Activated T-helper 1 cell treated with anti-CD3 and anti-CD28 coated beads, Interleukin-12 subunit alpha, Interleukin-12 subunit beta, Interleukin-2, Interleukin-4 antibody, amounts not matched to agents 30 ng/mL and 10 ng/mL and 1 ng/mL, durations not matched to agents 14 hours and 24 hours and 36 hours (primary cell): ENCODE data around the gene ORAI2. TPM values are rescaled to one million over a fixed set of nuclear protein-coding genes. Genes with fewer than 3 reads are reported as not detected.
"Not testable (repeated sequence)": the region's sequence is repeated elsewhere in the genome, so short reads cannot be mapped to it uniquely, and the experiment has no call there.

Experiments
- DNase-seq: peaks from one replicate; pipeline ENCODE4 v3.0.0; 2021; ENCODE audit warnings: low spot score
- H3K27ac Mint-ChIP-seq: one replicate; pipeline ENCODE4 v1.8.0; 2021; ENCODE audit warnings: mild to moderate bottlenecking, mixed read lengths
- H3K27me3 Mint-ChIP-seq: one replicate; pipeline ENCODE4 v1.8.0; 2022; ENCODE audit warnings: mild to moderate bottlenecking, moderate library complexity, mixed read lengths; ENCODE audit not compliant: insufficient read depth
- H3K36me3 Mint-ChIP-seq: one replicate; pipeline ENCODE4 v1.8.0; 2021; ENCODE audit warnings: low read depth, mixed read lengths
- H3K4me1 Mint-ChIP-seq: one replicate; pipeline ENCODE4 v1.8.0; 2021; ENCODE audit warnings: low read depth, mixed read lengths
- H3K4me3 Mint-ChIP-seq: one replicate; pipeline ENCODE4 v1.8.0; 2021; ENCODE audit warnings: mild to moderate bottlenecking, moderate library complexity, mixed read lengths
- H3K9me3 Mint-ChIP-seq: one replicate; pipeline ENCODE4 v1.8.0; 2021; ENCODE audit warnings: mixed read lengths
- intact Hi-C: fragments of 100-400 bp; cut with micrococcal nuclease; formaldehyde crosslinking; loops from one replicate; pipeline ENCODE4 v1.15.1; 2024
- total RNA-seq: library from RNA; stranded (reverse); gene quantifications from 2 replicates; pipeline ENCODE4 v1.2.3, GENCODE V29; 2022

ORAI2 gene
- total RNA-seq, 1 donor from 2014 or later: 55.2 TPM

- peaks cover 50% of the 10 kb centered on the region for H3K36me3 Mint-ChIP-seq
- no peak overlapping the region for H3K4me3 Mint-ChIP-seq
- H3K27ac Mint-ChIP-seq: no peak overlapping the region
- H3K27me3 Mint-ChIP-seq: no peaks in the 10 kb centered on the region
- no peaks in the 10 kb centered on the region for H3K9me3 Mint-ChIP-seq
- intact Hi-C loops: loop anchor here (1.0 kb wide), 3 partner anchors 30 to 60 kb away; partner anchors contain the start of genes ALKBH4 and LRWD1
- H3K4me1 Mint-ChIP-seq: no peaks in the 10 kb centered on the region
- peak; percentile 27 for DNase-seq
These were observed 29.1 kb upstream of the ORAI2 start for GRCh38 chr7:102404005-102404861.

- H3K27me3 Mint-ChIP-seq, H3K9me3 Mint-ChIP-seq, H3K4me3 Mint-ChIP-seq, H3K27ac Mint-ChIP-seq, DNase-seq, H3K4me1 Mint-ChIP-seq: not testable (repeated sequence)
- intact Hi-C loops: loop anchor here (1.0 kb wide), 3 partner anchors 29 to 59 kb away; partner anchors contain the start of genes ALKBH4 and LRWD1
- H3K36me3 Mint-ChIP-seq: peaks cover 50% of the 10 kb centered on the region
These were observed 28.6 kb upstream of the ORAI2 start for GRCh38 chr7:102404862-102405188.

GRCh38 chr7:102407910-102408309, 25.5 kb upstream of the ORAI2 start:
- H3K9me3 Mint-ChIP-seq: peaks cover 6% of the 10 kb centered on the region
- no peak overlapping the region for H3K4me3 Mint-ChIP-seq
- peaks cover 49% of the 10 kb centered on the region for H3K36me3 Mint-ChIP-seq
- intact Hi-C loops: no loop called here
- no peak for DNase-seq
- H3K27ac Mint-ChIP-seq: no peak overlapping the region
- peaks cover 3% of the 10 kb centered on the region for H3K4me1 Mint-ChIP-seq
- H3K27me3 Mint-ChIP-seq: no peaks in the 10 kb centered on the region

- peaks cover 46% of the 10 kb centered on the region for H3K36me3 Mint-ChIP-seq
- intact Hi-C loops, H3K4me3 Mint-ChIP-seq, DNase-seq, H3K27me3 Mint-ChIP-seq, H3K4me1 Mint-ChIP-seq, H3K9me3 Mint-ChIP-seq: not testable (repeated sequence)
- H3K27ac Mint-ChIP-seq: peak overlapping the region; percentile 5
These were observed 24.8 kb upstream of the ORAI2 start for GRCh38 chr7:102408530-102408929.

GRCh38 chr7:102409340-102409739, 24.0 kb upstream of the ORAI2 start:
- Mint-ChIP-seq H3K27ac (no peak overlapping the region), H3K9me3 (peaks cover 6% of the 10 kb centered on the region), H3K27me3 (no peaks in the 10 kb centered on the region), H3K4me3 (no peak overlapping the region), H3K36me3 (peaks cover 48% of the 10 kb centered on the region), H3K4me1 (peaks cover 11% of the 10 kb centered on the region)
- no peak for DNase-seq
- intact Hi-C loops: no loop called here

GRCh38 chr7:102410123-102410522, 23.3 kb upstream of the ORAI2 start:
- H3K4me3 Mint-ChIP-seq: no peak overlapping the region
- no peak overlapping the region for H3K27ac Mint-ChIP-seq
- intact Hi-C loops: no loop called here
- peaks cover 6% of the 10 kb centered on the region for H3K9me3 Mint-ChIP-seq
- peaks cover 17% of the 10 kb centered on the region for H3K4me1 Mint-ChIP-seq
- peaks cover 48% of the 10 kb centered on the region for H3K36me3 Mint-ChIP-seq
- DNase-seq: no peak
- no peaks in the 10 kb centered on the region for H3K27me3 Mint-ChIP-seq

GRCh38 chr7:102410918-102411317, 22.5 kb upstream of the ORAI2 start:
- Mint-ChIP-seq H3K9me3 (peaks cover 6% of the 10 kb centered on the region), H3K27ac (no peak overlapping the region), H3K4me3 (no peak overlapping the region), H3K27me3 (no peaks in the 10 kb centered on the region), H3K36me3 (peaks cover 50% of the 10 kb centered on the region), H3K4me1 (peaks cover 25% of the 10 kb centered on the region)
- no peak for DNase-seq
- intact Hi-C loops: no loop called here

GRCh38 chr7:102412548-102412947, 20.8 kb upstream of the ORAI2 start:
- peaks cover 40% of the 10 kb centered on the region for H3K4me1 Mint-ChIP-seq
- intact Hi-C loops: loop anchor here (1.0 kb wide), 2 partner anchors 38 to 53 kb away; no protein-coding TSS in a partner anchor
- peaks cover 53% of the 10 kb centered on the region for H3K36me3 Mint-ChIP-seq
- no peak overlapping the region for H3K4me3 Mint-ChIP-seq
- no peak for DNase-seq
- H3K27ac Mint-ChIP-seq: no peak overlapping the region
- no peaks in the 10 kb centered on the region for H3K27me3 Mint-ChIP-seq
- H3K9me3 Mint-ChIP-seq: peaks cover 6% of the 10 kb centered on the region

GRCh38 chr7:102413091-102413490, 20.3 kb upstream of the ORAI2 start:
- intact Hi-C loops: no loop called here
- Mint-ChIP-seq H3K4me3 (no peak overlapping the region), H3K9me3 (peaks cover 6% of the 10 kb centered on the region), H3K27me3 (no peaks in the 10 kb centered on the region), H3K4me1 (peaks cover 43% of the 10 kb centered on the region), H3K36me3 (peaks cover 49% of the 10 kb centered on the region), H3K27ac (peak overlapping the region; percentile 29)
- no peak for DNase-seq

GRCh38 chr7:102413611-102414010, 19.8 kb upstream of the ORAI2 start:
- Mint-ChIP-seq H3K36me3 (peaks cover 47% of the 10 kb centered on the region), H3K4me3 (no peak overlapping the region), H3K4me1 (peaks cover 48% of the 10 kb centered on the region), H3K27me3 (no peaks in the 10 kb centered on the region), H3K27ac (peak overlapping the region; percentile 34), H3K9me3 (peaks cover 6% of the 10 kb centered on the region)
- intact Hi-C loops: no loop called here
- DNase-seq: no peak

GRCh38 chr7:102415685-102416225, 17.6 kb upstream of the ORAI2 start:
- peak; percentile 68 for DNase-seq
- intact Hi-C loops: loop anchor here (1.0 kb wide), 3 partner anchors 11 to 19 kb away; partner anchors contain the start of genes ORAI2 and PRKRIP1
- peaks cover 64% of the 10 kb centered on the region for H3K4me1 Mint-ChIP-seq
- H3K27ac Mint-ChIP-seq: peak overlapping the region; percentile 96
- no peaks in the 10 kb centered on the region for H3K27me3 Mint-ChIP-seq
- no peaks in the 10 kb centered on the region for H3K9me3 Mint-ChIP-seq
- H3K4me3 Mint-ChIP-seq: peak overlapping the region; percentile 80
- H3K36me3 Mint-ChIP-seq: peaks cover 44% of the 10 kb centered on the region

- peak overlapping the region; percentile 80 for H3K4me3 Mint-ChIP-seq
- peak overlapping the region; percentile 96 for H3K27ac Mint-ChIP-seq
- H3K9me3 Mint-ChIP-seq: no peaks in the 10 kb centered on the region
- DNase-seq: no peak
- no peaks in the 10 kb centered on the region for H3K27me3 Mint-ChIP-seq
- intact Hi-C loops: no loop called here
- H3K4me1 Mint-ChIP-seq: peaks cover 69% of the 10 kb centered on the region
- H3K36me3 Mint-ChIP-seq: peaks cover 46% of the 10 kb centered on the region
These were observed 17.0 kb upstream of the ORAI2 start for GRCh38 chr7:102416406-102416805.

- DNase-seq: no peak
- Mint-ChIP-seq H3K4me3 (peak overlapping the region; percentile 53), H3K9me3 (no peaks in the 10 kb centered on the region), H3K36me3 (peaks cover 42% of the 10 kb centered on the region), H3K27ac (peak overlapping the region; percentile 96), H3K27me3 (no peaks in the 10 kb centered on the region), H3K4me1 (peaks cover 69% of the 10 kb centered on the region)
- intact Hi-C loops: no loop called here
These were observed 16.3 kb upstream of the ORAI2 start for GRCh38 chr7:102417105-102417504.
